GM04503 (cell line): ENCODE data around the gene NCAPD3.
"Not testable (repeated sequence)": the region's sequence is repeated elsewhere in the genome, so short reads cannot be mapped to it uniquely, and the experiment has no call there.

Source experiments
- DNase-seq: peaks from one replicate; pipeline ENCODE4 v3.0.0-alpha.2; 2012; ENCODE audit warnings: low read depth

NCAPD3 gene

DNA sequence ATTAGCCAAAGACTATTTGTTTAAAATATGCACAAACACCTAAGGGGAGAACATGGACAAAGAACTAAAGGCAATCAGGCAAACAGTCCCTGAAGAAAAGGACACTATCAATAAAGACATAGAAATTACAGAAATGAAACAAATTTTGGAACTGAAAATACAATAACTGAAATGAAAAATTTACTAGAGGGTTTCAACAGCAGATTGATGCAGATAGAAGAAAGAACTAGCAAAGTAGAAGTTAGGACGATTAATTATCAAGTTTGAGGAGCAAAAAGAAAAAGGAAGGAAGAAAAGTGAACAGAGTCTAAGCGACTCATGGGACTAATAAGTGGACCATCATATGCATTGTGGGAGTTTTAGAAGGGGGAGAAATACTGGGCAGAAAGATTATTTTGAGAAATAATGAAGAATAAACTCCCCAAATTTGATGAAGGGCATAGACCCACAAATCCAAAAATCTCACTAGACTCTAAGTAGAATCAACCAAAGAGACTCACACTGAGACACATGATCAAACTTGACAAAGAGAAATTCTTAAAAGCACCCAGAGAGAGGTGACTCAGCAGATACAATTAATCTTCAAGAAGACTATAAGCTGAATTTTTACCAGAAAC, 92.0 kb downstream of the NCAPD3 start:
- DNase-seq = no peak

DNA sequence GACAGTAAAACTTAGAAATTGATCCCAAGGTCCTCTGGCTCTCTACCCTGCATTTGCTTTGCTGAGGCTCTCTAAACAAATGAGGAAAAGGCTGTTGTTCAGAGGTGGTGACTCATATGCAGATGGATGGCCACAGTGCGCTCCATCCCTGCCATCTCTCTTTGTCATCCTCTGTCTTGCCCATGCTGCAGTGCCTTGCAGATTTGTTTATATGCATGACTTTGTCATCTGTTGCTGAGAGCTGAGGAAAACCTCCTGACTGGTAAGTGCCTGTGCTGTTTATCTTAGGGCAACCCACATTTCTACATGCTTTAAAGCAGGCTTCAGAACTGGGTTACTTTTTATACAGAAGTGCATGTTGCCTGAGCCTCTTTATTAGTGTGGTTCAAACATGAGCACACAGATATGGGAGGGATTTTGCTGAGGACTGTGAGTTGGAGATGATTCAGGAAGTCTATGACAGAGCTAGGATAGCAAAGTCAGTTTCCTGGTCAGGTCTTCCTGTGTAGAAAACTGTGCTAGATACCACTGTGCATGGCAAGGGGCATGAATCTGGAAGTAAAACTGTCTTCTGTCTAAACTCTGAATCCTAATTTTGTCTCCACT, 97.4 kb downstream of the NCAPD3 start:
- DNase-seq = peak; percentile 88

DNA sequence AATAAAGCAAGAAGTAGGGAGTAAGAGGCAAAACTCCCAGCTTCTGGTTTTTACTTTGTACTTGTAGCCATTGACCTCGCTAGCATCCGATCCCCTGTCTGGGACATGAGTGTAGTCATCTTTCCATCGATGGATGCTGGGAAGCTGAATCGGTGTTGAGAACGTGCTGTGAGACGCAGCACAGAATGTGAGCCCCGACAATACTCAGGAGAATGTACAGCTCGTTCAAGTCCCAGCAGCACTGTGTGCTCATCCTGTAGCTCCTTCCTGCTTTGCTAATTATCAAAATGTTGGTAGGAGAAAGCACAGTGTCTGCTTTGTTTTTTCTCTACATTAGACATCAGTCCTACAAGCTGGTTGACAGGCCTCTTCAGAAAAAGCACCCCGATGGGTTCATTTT, 98.3 kb downstream of the NCAPD3 start:
- DNase-seq = no peak

DNA sequence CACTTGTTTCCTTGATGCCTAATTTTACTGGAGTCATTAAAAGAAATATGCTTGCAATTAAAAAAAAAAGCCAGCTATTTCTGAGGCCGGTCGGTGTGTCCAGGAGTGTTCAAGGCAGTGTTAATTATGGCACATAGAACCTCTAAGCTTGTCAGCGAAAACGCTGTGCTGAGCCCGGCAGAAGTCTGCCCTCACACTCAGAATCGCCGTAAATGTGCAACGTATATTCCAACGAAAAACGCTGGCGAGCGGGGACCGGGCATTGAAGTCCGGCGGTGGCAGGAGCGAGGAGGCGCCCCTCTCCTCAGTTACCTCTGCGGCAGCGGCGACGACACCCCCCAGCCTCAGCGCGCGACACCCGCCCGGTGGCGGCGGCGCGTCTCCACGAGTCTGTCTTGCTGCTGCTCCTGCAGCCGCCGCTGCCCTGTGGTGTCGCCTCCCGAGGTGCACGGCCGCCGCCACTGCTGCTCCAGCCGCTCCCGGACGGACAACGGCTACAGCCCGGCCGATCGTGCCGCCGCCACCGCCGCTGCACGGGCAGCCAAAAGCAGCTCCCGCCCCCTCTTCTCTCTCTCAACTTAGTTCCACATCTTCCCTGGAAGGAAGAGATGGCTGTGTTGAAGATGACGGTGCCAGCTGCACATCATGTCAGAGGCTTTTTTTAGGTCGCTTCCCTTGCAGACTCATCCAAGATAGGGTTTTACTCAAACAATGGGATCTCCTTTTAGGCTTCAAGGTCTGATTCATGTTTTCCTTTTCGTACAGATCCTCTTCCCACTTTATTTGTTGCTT, 98.9 kb downstream of the NCAPD3 start:
- no peak for DNase-seq

DNA sequence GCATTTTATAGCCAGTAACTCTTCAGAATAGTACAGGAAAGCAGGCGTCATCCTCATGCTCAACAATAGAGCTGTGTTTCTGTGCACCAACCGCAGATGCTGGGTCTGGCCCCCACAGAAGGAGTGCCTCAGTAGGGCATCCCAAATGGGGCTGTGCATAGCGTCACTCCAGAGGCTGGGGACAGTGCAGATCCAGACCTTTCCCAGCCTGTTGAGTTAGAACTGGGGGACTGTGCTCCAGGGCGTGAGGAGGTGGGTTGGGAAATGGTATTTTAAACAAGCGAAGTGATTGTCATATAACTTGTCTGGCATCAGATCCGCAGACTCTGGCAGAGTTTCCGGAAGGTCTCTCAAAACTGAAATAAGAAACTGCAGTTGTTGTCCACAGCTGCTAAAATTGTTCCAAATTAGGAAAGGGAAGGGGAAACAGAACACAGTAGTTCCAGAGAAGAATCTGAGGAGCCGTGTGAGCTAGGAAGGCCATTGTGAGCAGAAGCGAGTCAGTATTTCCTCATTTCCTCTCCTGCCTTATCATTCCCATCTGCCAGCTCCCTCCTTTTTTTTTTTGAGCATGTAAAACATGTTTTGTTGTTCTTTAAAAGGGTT, 102.7 kb downstream of the NCAPD3 start:
- DNase-seq = no peak

DNA sequence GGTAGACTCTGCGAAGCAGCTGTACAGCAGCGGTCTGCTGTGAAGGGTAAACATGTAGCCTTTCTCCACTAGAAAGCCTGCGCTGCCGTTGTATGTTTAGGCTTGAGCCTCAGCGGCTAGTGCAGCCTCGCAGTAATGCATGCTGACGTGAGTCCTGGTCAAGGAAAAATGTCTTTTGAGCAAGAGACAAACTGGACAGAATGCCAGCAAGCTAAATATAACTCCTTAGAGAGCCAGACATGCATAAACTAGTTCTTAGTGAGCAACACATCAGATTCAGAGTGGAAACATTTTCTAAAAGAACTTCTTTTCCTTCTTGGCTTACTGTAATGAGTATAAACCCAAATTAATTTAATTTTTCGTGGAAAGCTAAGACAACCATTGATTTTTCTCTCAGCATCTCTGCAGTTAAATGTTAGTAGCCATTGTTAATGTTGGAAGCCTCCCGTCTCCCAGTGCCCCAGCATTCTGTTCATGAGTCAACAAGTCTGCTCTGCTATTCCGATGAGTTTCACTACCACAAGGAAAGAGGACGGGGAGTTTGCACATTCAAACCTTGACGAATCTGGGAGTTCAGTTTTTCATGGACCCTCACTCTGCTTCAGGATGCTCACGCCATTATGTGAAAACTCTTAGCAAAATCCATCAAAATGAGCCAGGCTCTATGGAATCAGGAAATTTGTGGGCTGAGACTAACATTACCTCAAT, 103.5 kb downstream of the NCAPD3 start:
- peak; percentile 85 for DNase-seq

DNA sequence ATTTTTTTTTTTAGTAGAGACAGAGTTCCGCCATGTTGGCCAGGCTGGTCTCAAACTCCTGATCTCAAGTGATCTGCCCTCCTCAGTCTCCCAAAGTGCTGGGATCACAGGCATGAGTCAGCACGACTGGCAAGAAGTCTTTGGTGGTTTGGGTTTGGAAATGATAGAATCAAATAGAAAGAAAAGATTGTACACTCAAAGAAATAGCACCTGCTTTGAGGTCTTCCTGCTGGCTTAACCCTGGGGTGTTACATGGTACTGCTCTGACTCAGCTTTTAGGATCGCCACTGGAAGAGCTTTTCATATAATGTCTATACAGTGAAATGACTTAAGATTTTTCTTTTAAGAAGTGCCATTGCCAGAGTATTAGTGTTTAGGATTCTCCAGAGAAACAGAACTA, 104.7 kb downstream of the NCAPD3 start:
- DNase-seq = no peak

DNA sequence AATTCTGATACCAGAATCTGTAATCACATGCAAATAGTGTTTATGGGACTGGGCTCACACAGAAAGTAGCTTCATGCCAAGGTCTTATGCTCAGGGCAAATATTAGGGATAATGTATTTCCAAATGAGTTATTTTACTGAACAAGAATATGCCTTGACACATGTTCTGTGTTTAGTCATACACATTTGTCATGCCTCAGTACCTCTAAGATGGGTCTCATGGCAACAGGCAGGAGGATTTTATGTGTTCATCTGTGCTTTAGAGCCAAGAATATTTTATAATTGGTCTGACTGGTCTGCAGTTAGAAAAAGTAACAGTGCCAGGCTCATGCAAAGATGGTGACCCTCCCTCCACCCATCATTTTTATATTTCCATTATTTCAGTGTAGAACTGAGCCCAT, 105.8 kb downstream of the NCAPD3 start:
- DNase-seq = no peak

DNA sequence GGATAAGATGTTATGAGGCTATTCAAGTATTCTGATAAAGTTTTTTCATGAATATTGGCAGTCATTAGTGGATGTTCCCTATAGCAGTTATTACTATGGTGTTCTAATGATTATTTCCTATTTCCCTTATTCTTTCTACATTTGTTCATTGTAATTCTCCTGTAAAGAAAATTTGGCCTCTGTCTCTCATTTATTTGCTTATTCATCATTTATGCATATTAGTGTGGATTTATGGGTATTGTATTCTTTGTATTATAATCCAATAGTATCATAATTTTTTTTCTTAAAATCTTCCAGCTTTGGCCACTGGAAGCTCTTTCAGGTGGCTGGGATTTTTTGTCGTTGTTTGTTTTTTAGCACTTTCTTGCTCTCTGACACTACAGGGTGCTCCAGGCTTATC, 107.6 kb downstream of the NCAPD3 start:
- no peak for DNase-seq

DNA sequence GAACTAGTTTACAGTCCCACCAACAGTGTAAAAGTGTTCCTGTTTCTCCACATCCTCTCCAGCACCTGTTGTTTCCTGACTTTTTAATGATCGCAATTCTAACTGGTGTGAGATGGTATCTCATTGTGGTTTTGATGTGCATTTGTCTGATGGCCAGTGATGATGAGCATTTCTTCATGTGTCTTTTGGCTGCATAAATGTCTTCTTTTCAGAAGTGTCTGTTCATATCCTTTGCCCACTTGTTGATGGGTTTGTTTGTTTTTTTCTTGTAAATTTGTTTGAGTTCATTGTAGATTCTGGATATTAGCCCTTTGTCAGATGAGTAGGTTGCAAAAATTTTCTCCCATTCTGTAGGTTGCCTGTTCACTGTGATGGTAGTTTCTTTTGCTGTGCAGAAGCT, 110.0 kb downstream of the NCAPD3 start:
- DNase-seq = not testable (repeated sequence)

DNA sequence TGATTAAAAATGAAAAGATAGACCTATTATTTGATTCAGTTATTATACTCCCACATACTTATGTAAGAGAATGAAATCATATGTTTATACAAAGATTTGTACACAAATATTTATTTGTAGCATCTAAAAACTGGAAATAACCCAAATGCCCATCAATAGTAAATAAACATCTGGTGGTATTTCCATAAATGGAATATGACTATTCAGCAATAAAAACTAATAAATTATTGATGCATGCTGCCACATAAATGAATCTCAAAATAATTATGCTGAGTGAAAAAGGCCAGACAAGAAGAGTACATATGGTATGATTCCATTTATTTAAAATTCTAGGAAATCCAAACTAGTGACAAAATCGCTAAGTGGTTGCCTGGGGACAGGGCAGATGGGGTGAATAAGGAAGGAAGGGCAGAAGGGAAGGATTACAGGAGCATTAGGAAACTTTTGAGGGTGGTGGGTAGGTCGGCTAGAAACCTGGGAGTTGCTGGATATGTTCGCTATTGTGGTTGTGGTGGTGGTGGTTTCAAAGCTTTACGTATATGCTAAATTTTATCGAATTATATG, 113.4 kb downstream of the NCAPD3 start:
- DNase-seq = no peak
